Choroid plexus epithelial cell (primary cell): ENCODE results near the gene PLEKHM3.

Experiments used
- DNase-seq: peaks from one replicate; pipeline ENCODE4 v3.0.0-alpha.2; 2010; ENCODE audit warnings: low read depth
- H3K4me3 ChIP-seq: 2 replicates; pipeline ENCODE4 v1.5.1; 2011; ENCODE audit warnings: low read depth, mild to moderate bottlenecking, control low read depth, low read length, moderate library complexity
- TF ChIP-seq, protein P1 (sequence below): conservative IDR thresholded peaks from 2 replicates; pipeline ENCODE4 v1.5.1; 2011; ENCODE audit warnings: low read depth, mild to moderate bottlenecking, control low read depth, inconsistent platforms, low read length, moderate library complexity

PLEKHM3 gene

GRCh38 chr2:207867056-207867455 lies 158.3 kb downstream of the PLEKHM3 start:
- H3K4me3 ChIP-seq, result no peak overlapping the region
- no peak for DNase-seq
- TF ChIP-seq, protein P1, sequence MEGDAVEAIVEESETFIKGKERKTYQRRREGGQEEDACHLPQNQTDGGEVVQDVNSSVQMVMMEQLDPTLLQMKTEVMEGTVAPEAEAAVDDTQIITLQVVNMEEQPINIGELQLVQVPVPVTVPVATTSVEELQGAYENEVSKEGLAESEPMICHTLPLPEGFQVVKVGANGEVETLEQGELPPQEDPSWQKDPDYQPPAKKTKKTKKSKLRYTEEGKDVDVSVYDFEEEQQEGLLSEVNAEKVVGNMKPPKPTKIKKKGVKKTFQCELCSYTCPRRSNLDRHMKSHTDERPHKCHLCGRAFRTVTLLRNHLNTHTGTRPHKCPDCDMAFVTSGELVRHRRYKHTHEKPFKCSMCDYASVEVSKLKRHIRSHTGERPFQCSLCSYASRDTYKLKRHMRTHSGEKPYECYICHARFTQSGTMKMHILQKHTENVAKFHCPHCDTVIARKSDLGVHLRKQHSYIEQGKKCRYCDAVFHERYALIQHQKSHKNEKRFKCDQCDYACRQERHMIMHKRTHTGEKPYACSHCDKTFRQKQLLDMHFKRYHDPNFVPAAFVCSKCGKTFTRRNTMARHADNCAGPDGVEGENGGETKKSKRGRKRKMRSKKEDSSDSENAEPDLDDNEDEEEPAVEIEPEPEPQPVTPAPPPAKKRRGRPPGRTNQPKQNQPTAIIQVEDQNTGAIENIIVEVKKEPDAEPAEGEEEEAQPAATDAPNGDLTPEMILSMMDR, result no peak

DNA sequence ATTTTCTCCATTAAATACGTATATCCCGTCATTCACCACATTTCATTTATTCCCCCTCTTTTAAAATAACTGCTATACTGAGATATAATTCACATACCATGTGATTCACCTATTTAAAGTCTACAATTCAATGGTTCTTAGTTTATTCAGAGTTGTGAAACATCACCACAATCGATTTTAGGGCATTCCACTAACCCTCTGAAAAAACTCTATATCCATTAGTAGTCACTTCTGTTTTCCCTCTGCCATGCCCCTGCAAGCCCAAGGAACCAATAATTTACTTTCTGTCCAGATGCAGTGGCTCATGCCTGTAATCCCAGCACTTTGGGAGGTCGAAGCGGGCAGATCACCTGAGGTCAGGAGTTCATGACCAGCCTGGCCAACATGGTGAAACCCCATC lies 160.1 kb downstream of the PLEKHM3 start:
- TF ChIP-seq, protein P1, result no peak
- DNase-seq, result no peak
- no peak overlapping the region for H3K4me3 ChIP-seq

GRCh38 chr2:207863345-207863744 lies 162.0 kb downstream of the PLEKHM3 start:
- no peak for DNase-seq
- no peak overlapping the region for H3K4me3 ChIP-seq
- TF ChIP-seq, protein P1, result no peak

- DNase-seq, result no peak
- no peak overlapping the region for H3K4me3 ChIP-seq
- TF ChIP-seq, protein P1, result no peak
Observed at GRCh38 chr2:207861789-207862188, 163.5 kb downstream of the PLEKHM3 start.

GRCh38 chr2:207860685-207861084 lies 164.6 kb downstream of the PLEKHM3 start:
- TF ChIP-seq, protein P1, result no peak
- no peak for DNase-seq
- H3K4me3 ChIP-seq, result no peak overlapping the region

DNA sequence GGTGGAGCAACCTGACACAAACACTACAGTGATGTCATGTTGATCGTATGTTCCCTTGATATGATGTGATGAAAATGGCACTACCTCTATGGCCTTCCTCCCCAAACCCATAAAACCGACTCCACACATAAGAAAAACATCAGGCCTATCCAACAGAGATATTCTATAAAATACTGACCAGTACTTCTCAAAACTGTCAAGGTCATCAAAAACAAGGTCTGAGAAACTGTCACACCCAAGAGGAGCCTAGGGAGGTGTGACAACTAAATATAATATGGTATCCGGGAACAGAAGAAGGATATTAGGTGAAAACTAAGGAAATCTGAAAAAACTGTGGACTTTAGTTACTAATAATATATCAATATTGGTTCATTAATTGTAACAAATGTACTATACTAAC lies 169.7 kb downstream of the PLEKHM3 start:
- DNase-seq, result no peak
- no peak overlapping the region for H3K4me3 ChIP-seq
- TF ChIP-seq, protein P1, result no peak

- DNase-seq, result peak; percentile 56
- TF ChIP-seq, protein P1, result no peak
- no peak overlapping the region for H3K4me3 ChIP-seq
Observed at GRCh38 chr2:207854484-207855440, 170.6 kb downstream of the PLEKHM3 start.
